Cardiac fibroblast (primary cell): ENCODE results near the gene GNB1.

ENCODE experiments used
- DNase-seq, 2 donors: peaks; one replicate each; pipeline versions ENCODE4 v3.0.0 to v3.0.0-alpha.2; 2010; ENCODE audit warnings: low read depth in 2 of 2
- H3K4me3 ChIP-seq, 2 donors: replicated peaks in 1 of 2; 1 replicate in 1 of 2; 2 replicates in 1 of 2; pipeline ENCODE4 v1.5.1; 2011; ENCODE audit warnings: low read depth in 2 of 2, low read length in 2 of 2, mild to moderate bottlenecking in 2 of 2, moderate library complexity in 1 of 2
- TF ChIP-seq, protein P1 (sequence below): IDR thresholded peaks from one replicate; pipeline ENCODE4 v1.5.1; 2011; ENCODE audit warnings: low read depth, mild to moderate bottlenecking, low read length, inconsistent platforms

The GNB1 gene

DNA sequence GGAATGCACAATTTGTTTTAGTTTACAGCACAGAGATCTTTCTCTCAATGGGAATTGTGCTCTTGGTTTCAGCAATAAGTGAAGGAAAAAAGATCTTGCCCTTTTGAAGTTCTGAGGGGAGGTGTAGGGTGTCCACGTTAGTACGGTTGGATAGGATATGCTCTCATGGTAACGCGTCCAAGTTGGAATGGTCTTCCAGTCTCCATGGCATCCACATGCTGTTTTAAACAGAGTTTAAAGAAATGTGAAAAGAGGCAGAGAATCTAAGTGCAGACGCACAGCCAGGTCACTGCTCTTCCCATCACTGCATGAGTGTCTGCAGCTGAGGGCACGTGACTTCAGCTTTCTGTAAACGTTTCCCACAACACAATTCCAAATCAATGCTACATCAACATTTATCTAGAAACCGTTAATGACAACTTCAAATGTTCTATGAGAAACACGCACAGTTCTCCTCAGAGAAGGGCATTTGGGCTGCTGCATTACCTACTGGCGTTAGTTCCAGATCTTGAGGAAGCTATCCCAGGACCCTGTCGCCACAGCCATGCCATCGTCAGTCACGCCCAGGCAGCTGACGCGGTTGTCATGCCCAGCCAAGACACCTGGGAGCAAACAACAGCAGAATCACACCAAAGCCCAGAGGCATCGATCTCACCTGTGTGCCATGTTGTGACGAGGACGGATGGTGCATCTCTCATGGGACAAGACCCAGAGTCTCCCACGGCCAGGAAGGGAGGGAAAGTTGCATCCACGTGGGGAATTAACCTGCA is 103.9 kb downstream of the GNB1 start:
- H3K4me3 ChIP-seq, result no peak overlapping the region
- TF ChIP-seq, protein P1, sequence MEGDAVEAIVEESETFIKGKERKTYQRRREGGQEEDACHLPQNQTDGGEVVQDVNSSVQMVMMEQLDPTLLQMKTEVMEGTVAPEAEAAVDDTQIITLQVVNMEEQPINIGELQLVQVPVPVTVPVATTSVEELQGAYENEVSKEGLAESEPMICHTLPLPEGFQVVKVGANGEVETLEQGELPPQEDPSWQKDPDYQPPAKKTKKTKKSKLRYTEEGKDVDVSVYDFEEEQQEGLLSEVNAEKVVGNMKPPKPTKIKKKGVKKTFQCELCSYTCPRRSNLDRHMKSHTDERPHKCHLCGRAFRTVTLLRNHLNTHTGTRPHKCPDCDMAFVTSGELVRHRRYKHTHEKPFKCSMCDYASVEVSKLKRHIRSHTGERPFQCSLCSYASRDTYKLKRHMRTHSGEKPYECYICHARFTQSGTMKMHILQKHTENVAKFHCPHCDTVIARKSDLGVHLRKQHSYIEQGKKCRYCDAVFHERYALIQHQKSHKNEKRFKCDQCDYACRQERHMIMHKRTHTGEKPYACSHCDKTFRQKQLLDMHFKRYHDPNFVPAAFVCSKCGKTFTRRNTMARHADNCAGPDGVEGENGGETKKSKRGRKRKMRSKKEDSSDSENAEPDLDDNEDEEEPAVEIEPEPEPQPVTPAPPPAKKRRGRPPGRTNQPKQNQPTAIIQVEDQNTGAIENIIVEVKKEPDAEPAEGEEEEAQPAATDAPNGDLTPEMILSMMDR, result no peak
- no peak for DNase-seq

DNA sequence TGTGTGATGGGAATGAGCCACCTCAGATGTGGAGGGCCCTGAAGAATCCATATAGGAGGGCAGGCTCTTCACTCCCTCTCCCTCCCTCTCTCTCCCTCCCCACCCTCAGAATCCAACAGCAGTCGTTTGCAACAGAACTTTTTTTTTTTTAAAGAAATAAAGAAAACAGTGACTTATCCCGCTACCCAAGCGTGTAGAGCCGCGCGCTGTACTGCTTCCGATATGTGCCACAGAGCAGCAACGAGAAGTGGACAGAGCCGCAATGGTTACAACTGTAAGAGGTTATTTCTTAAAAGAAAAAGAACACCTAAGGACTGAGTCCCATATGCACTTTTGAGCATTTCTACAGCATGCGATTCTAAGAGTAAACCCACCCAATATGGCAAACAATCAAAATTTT is 105.2 kb downstream of the GNB1 start:
- DNase-seq, result no peak
- TF ChIP-seq, protein P1, result no peak
- H3K4me3 ChIP-seq, result no peak overlapping the region

DNA sequence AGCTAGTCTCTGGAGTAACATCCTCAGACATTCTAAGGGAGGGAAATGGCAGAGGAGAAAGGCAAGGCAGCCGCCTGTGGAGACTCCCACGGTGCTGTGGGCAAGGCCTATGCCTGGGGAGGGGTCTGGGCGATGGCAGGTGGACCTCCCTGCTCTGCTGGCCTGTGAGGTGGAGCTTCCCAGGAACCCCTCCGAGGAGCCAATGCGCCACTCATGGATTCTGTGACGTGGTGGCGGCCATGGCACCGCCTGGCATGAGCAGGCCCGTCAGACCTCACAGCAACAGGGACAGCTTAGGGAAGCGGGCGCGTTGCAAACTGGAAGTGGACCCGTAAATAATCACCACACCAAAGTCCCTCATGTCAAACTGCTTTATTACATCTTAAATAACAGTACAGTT is 106.0 kb downstream of the GNB1 start:
- DNase-seq, result no peak
- H3K4me3 ChIP-seq, result no peak overlapping the region
- TF ChIP-seq, protein P1, result no peak

DNA sequence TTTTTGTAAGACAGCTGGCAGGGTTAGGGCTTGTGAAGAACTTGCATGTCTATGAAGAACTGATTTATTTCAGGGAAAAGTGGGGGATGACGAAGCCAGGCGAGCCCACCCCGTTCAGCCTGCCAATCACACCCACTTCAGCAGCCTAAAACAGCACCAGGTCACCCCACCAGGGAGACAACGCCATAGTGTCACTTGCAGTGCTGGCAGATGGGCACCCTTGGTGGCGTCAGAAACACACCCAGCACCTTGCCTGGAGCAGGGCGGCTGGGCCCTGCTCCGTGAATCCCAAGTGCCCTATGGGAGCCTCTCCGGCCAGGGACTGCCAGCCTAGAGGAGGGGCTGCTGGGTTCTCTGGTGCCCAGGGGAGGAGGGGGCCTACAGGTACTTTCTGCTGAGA is 107.6 kb downstream of the GNB1 start:
- no peak for DNase-seq
- no peak overlapping the region for H3K4me3 ChIP-seq
- TF ChIP-seq, protein P1, result no peak

DNA sequence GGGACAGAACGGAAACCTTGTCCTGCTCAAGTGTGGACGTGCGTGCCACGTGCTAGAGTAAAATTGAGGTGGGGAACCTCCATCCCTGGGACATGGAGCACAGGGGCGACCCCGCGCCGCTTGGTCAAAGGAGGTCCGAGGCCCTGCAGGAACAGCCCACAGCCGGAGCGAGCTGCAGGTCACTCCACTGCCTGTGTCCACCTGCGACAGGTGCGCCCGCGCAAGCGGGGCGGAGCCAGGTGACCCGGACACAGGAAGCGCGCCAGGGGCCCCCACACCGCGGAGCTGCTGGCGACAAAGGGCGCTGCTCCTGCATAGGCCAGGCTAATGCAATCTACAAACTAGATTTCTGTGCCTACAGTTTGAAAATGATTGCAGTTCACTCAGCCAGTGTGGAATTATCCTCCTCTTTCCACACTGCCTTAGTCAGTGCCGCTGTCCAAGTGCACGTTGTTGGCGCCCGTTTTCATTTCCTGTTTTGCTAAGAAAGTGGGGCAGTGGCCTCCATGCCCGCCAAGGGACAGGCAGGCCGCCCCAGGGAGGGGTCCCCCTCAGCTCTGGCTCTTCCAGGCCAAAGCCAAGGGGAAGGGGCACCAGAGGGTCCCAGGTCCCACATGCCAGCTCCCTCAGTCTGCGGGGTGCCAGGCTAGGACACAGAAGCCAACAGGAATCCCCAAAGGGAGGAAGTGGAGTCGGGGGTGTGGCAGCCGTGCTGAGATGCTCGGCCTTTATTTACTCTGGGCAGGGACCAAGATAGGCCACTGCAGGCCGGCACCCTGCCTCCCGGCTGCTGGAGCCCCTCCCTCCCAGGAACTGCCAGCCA is 108.3 kb downstream of the GNB1 start:
- DNase-seq, result peak; percentile 72 to 77

DNA sequence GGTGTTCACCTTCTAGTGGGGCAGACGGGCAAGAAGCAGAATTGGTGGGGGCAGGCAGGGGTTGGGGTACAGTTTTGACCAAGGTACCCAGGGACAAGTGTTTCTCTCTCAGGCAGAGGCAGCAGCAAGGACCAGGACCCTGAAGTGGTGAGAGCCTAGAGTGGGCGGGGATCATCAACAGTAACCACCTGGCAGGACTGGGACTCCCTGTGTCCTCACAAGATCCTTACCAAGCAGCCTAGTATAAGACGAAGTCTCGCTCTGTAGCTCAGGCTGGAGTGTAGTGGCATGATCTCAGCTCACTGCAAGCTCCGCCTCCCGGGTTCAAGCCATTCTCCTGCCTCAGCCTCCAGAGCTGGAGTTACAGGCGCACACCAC is 109.4 kb downstream of the GNB1 start:
- no peak for DNase-seq
- TF ChIP-seq, protein P1, result no peak
- no peak overlapping the region for H3K4me3 ChIP-seq

More for the DNA sequence above, 108.3 kb downstream of the GNB1 start:
- TF ChIP-seq, protein P1, result no peak
- peak overlapping the region in 1 of 2 donors; percentile 4 for H3K4me3 ChIP-seq
